ENCODE measurements around the gene GNG7.

The GNG7 gene

GRCh38 chr19:2729943-2730818 lies 27.7 kb upstream of the GNG7 start:
- no peak overlapping the region for H3K4me3 ChIP-seq (ENCODE audit: low read length)
- no peaks in the 10 kb centered on the region for H3K9me3 ChIP-seq (ENCODE audit: control insufficient read depth, insufficient read depth, low read length)
- peaks cover 13% of the 10 kb centered on the region for H3K79me2 ChIP-seq (ENCODE audit: control insufficient read depth, low read length)
- H3K9me2 ChIP-seq (replicated peaks; ENCODE audit: control insufficient read depth, low read length): no peaks in the 10 kb centered on the region
- H3F3A ChIP-seq (ENCODE audit: control insufficient read depth, insufficient read depth): no peaks in the 10 kb centered on the region
- peaks cover 18% of the 10 kb centered on the region for H3K4me1 ChIP-seq (ENCODE audit: control insufficient read depth, low read length)
- no peak overlapping the region for H3K4me2 ChIP-seq (ENCODE audit: low read length)
- H3K27ac ChIP-seq (ENCODE audit: low read depth, low read length): no peak overlapping the region
- H4K20me1 ChIP-seq (ENCODE audit: control insufficient read depth, insufficient read depth, low read depth, low read length): peaks cover 4% of the 10 kb centered on the region; the same call in 1 of the 2 replicates
- H3K27me3 ChIP-seq (ENCODE audit: control insufficient read depth, low read length): peaks cover 7% of the 10 kb centered on the region; the same call in 1 of the 2 replicates
- TF ChIP-seq CTCF (IDR thresholded peaks at IDR 0.05; ENCODE audit: low read depth, low read length, poor library complexity, severe bottlenecking) (no peak), EZH2phosphoT487 (IDR thresholded peaks at IDR 0.05; ENCODE audit: borderline replicate concordance, low read length) (no peak)
- peaks cover 27% of the 10 kb centered on the region for H3K36me3 ChIP-seq (ENCODE audit: control insufficient read depth, low read length)

GRCh38 chr19:2728783-2729387 lies 26.4 kb upstream of the GNG7 start:
- H3K79me2 ChIP-seq (ENCODE audit: control insufficient read depth, low read length): peaks cover under 1% of the 10 kb centered on the region; the same call in 1 of the 2 replicates
- H3K4me2 ChIP-seq (ENCODE audit: low read length): no peak overlapping the region
- no peak overlapping the region for H3K27ac ChIP-seq (ENCODE audit: low read depth, low read length)
- peaks cover 16% of the 10 kb centered on the region for H3K36me3 ChIP-seq (ENCODE audit: control insufficient read depth, low read length)
- H3K9me3 ChIP-seq (ENCODE audit: control insufficient read depth, insufficient read depth, low read length): no peaks in the 10 kb centered on the region
- peaks cover 7% of the 10 kb centered on the region; the same call in 1 of the 2 replicates for H3K27me3 ChIP-seq (ENCODE audit: control insufficient read depth, low read length)
- no peak overlapping the region for H3K4me3 ChIP-seq (ENCODE audit: low read length)
- no peaks in the 10 kb centered on the region for H3K9me2 ChIP-seq (replicated peaks; ENCODE audit: control insufficient read depth, low read length)
- H3F3A ChIP-seq (ENCODE audit: control insufficient read depth, insufficient read depth): no peaks in the 10 kb centered on the region
- H3K4me1 ChIP-seq (ENCODE audit: control insufficient read depth, low read length): peaks cover 18% of the 10 kb centered on the region
- no peak for TF ChIP-seq CTCF (IDR thresholded peaks at IDR 0.05; ENCODE audit: low read depth, low read length, poor library complexity, severe bottlenecking)
- no peak for TF ChIP-seq EZH2phosphoT487 (IDR thresholded peaks at IDR 0.05; ENCODE audit: borderline replicate concordance, low read length)
- H4K20me1 ChIP-seq (ENCODE audit: control insufficient read depth, insufficient read depth, low read depth, low read length): peaks cover 4% of the 10 kb centered on the region; the same call in 1 of the 2 replicates

GRCh38 chr19:2727640-2727944 lies 25.1 kb upstream of the GNG7 start:
- Histone ChIP-seq H4K20me1 (ENCODE audit: control insufficient read depth, insufficient read depth, low read depth, low read length) (peaks cover 4% of the 10 kb centered on the region; the same call in 1 of the 2 replicates), H3K27me3 (ENCODE audit: control insufficient read depth, low read length) (peaks cover 15% of the 10 kb centered on the region), H3K27ac (ENCODE audit: low read depth, low read length) (no peak overlapping the region), H3K9me2 (replicated peaks; ENCODE audit: control insufficient read depth, low read length) (no peaks in the 10 kb centered on the region), H3K36me3 (ENCODE audit: control insufficient read depth, low read length) (peaks cover 9% of the 10 kb centered on the region), H3K4me3 (ENCODE audit: low read length) (no peak overlapping the region), H3K9me3 (ENCODE audit: control insufficient read depth, insufficient read depth, low read length) (no peaks in the 10 kb centered on the region), H3K79me2 (ENCODE audit: control insufficient read depth, low read length) (no peaks in the 10 kb centered on the region), H3K4me1 (ENCODE audit: control insufficient read depth, low read length) (peaks cover 22% of the 10 kb centered on the region), H3F3A (ENCODE audit: control insufficient read depth, insufficient read depth) (no peaks in the 10 kb centered on the region), H3K4me2 (ENCODE audit: low read length) (no peak overlapping the region)
- TF ChIP-seq CTCF (IDR thresholded peaks at IDR 0.05; ENCODE audit: low read depth, low read length, poor library complexity, severe bottlenecking) (no peak), EZH2phosphoT487 (IDR thresholded peaks at IDR 0.05; ENCODE audit: borderline replicate concordance, low read length) (no peak)

All from DOHH2 (cell line).